SJSA1 (cell line): ENCODE results near the gene RFX1. TPM values are rescaled to one million over a fixed set of nuclear protein-coding genes. Genes with fewer than 3 reads are reported as not detected.
"Not testable (repeated sequence)": the region's sequence is repeated elsewhere in the genome, so short reads cannot be mapped to it uniquely, and the experiment has no call there.

ENCODE experiments used
- DNase-seq, 2 experiments: peaks; one replicate each; pipeline ENCODE4 v3.0.0-alpha.2; 2015 to 2020; ENCODE audit warnings: low spot score in 2 of 2, low read depth in 1 of 2
- H3K27ac ChIP-seq: fragments of 250-450 bp; sonication (Bioruptor Pico); 2 replicates; pipeline ENCODE4 v1.5.1; 2020; ENCODE audit warnings: mild to moderate bottlenecking, moderate library complexity
- H3K27me3 ChIP-seq: fragments of 250-450 bp; sonication (Bioruptor Pico); replicated peaks from 2 replicates; pipeline ENCODE4 v1.5.1; 2020; ENCODE audit warnings: mild to moderate bottlenecking, moderate library complexity
- H3K36me3 ChIP-seq: fragments of 250-450 bp; sonication (Bioruptor Pico); 2 replicates; pipeline ENCODE4 v1.5.1; 2020; ENCODE audit warnings: mild to moderate bottlenecking
- H3K4me1 ChIP-seq: fragments of 250-450 bp; sonication (Bioruptor Pico); replicated peaks from 2 replicates; pipeline ENCODE4 v1.6.1; 2021; ENCODE audit warnings: mild to moderate bottlenecking
- H3K4me3 ChIP-seq: fragments of 250-450 bp; sonication (Bioruptor Pico); 2 replicates; pipeline ENCODE4 v1.5.1; 2020; ENCODE audit warnings: mild to moderate bottlenecking
- H3K9me3 ChIP-seq: fragments of 250-450 bp; sonication (Bioruptor Pico); replicated peaks from 2 replicates; pipeline ENCODE4 v1.5.1; 2020; ENCODE audit warnings: mild to moderate bottlenecking
- total RNA-seq: library from RNA; depleted of rRNA; stranded (reverse); fragments of >200 nt; shearing (Covaris generic); gene quantifications from 2 replicates; pipeline ENCODE4 v1.2.3, GENCODE V29; 2014

RFX1 gene
- total RNA-seq, 1 experiment from 2014 or later = 2.6 TPM

- Histone ChIP-seq H3K27me3 (no peaks in the 10 kb centered on the region), H3K27ac (no peak overlapping the region), H3K4me3 (no peak overlapping the region), H3K4me1 (peaks cover 5% of the 10 kb centered on the region), H3K9me3 (no peaks in the 10 kb centered on the region), H3K36me3 (no peaks in the 10 kb centered on the region)
- no peak for DNase-seq
Observed at GRCh38 chr19:14039181-14039580, 33.1 kb upstream of the RFX1 start.

- no peak for DNase-seq
- Histone ChIP-seq H3K4me1 (peaks cover 8% of the 10 kb centered on the region), H3K4me3 (no peak overlapping the region), H3K27me3 (no peaks in the 10 kb centered on the region), H3K36me3 (no peaks in the 10 kb centered on the region), H3K9me3 (no peaks in the 10 kb centered on the region), H3K27ac (no peak overlapping the region)
Observed at GRCh38 chr19:14035706-14036105, 29.6 kb upstream of the RFX1 start.

- not testable (repeated sequence) for H3K4me1 ChIP-seq, H3K9me3 ChIP-seq, DNase-seq, H3K4me3 ChIP-seq, H3K36me3 ChIP-seq, H3K27me3 ChIP-seq, H3K27ac ChIP-seq
Observed at GRCh38 chr19:14035159-14035558, 29.0 kb upstream of the RFX1 start.

- Histone ChIP-seq H3K36me3 (no peaks in the 10 kb centered on the region), H3K9me3 (no peaks in the 10 kb centered on the region), H3K4me3 (no peak overlapping the region), H3K27ac (no peak overlapping the region), H3K27me3 (no peaks in the 10 kb centered on the region), H3K4me1 (peaks cover 8% of the 10 kb centered on the region)
- no peak for DNase-seq
Observed at GRCh38 chr19:14033946-14034345, 27.8 kb upstream of the RFX1 start.

- Histone ChIP-seq H3K27me3 (no peaks in the 10 kb centered on the region), H3K36me3 (no peaks in the 10 kb centered on the region), H3K27ac (no peak within 1 kb of the TSS), H3K9me3 (no peaks in the 10 kb centered on the region), H3K4me3 (peak within 1 kb of the TSS; percentile 42), H3K4me1 (peaks cover 8% of the 10 kb centered on the region)
- DNase-seq = peak; percentile 53 to 56
Observed at GRCh38 chr19:14031719-14032480, 25.8 kb upstream of the RFX1 start, which contains the start of gene IL27RA. Gene IL27RA, plus strand, starts transcription at chr19:14031762. Its CDS starts 111 bp downstream, at chr19:14031873.

GRCh38 chr19:14030997-14031718, 25.0 kb upstream of the RFX1 start:
- no peak for DNase-seq
- Histone ChIP-seq H3K27ac (no peak overlapping the region), H3K27me3 (no peaks in the 10 kb centered on the region), H3K36me3 (no peaks in the 10 kb centered on the region), H3K4me1 (peaks cover 8% of the 10 kb centered on the region), H3K9me3 (no peaks in the 10 kb centered on the region), H3K4me3 (peak overlapping the region; percentile 42)

- Histone ChIP-seq H3K4me3 (no peak overlapping the region), H3K36me3 (no peaks in the 10 kb centered on the region), H3K27ac (no peak overlapping the region), H3K9me3 (no peaks in the 10 kb centered on the region), H3K4me1 (peaks cover 8% of the 10 kb centered on the region), H3K27me3 (no peaks in the 10 kb centered on the region)
- no peak for DNase-seq
Observed at GRCh38 chr19:14028901-14029300, 22.8 kb upstream of the RFX1 start.

GRCh38 chr19:14027856-14028450, 21.8 kb upstream of the RFX1 start, which contains the start of gene RLN3:
Gene RLN3, plus strand, starts transcription at chr19:14028148. Its CDS starts 57 bp downstream, at chr19:14028205.
- DNase-seq = no peak
- Histone ChIP-seq H3K4me1 (peaks cover 8% of the 10 kb centered on the region), H3K4me3 (no peak within 1 kb of the TSS), H3K27me3 (no peaks in the 10 kb centered on the region), H3K9me3 (no peaks in the 10 kb centered on the region), H3K27ac (no peak within 1 kb of the TSS), H3K36me3 (no peaks in the 10 kb centered on the region)

- H3K27ac ChIP-seq, H3K4me1 ChIP-seq: not testable (repeated sequence)
Observed at GRCh38 chr19:14026652-14027192, 20.6 kb upstream of the RFX1 start.

GRCh38 chr19:14023404-14024235, 17.5 kb upstream of the RFX1 start:
- no peaks in the 10 kb centered on the region for H3K36me3 ChIP-seq
- no peaks in the 10 kb centered on the region for H3K4me1 ChIP-seq
- H3K27me3 ChIP-seq = no peaks in the 10 kb centered on the region
- H3K27ac ChIP-seq = no peak overlapping the region
- DNase-seq = no peak
- no peaks in the 10 kb centered on the region for H3K9me3 ChIP-seq
- no peak overlapping the region for H3K4me3 ChIP-seq

More at GRCh38 chr19:14026652-14027192, 20.6 kb upstream of the RFX1 start:
- not testable (repeated sequence) for DNase-seq, H3K4me3 ChIP-seq, H3K36me3 ChIP-seq, H3K9me3 ChIP-seq, H3K27me3 ChIP-seq

GRCh38 chr19:14022469-14022868, 16.3 kb upstream of the RFX1 start:
- Histone ChIP-seq H3K4me3 (no peak overlapping the region), H3K27ac (no peak overlapping the region), H3K27me3 (no peaks in the 10 kb centered on the region), H3K36me3 (no peaks in the 10 kb centered on the region), H3K9me3 (no peaks in the 10 kb centered on the region), H3K4me1 (no peaks in the 10 kb centered on the region)
- DNase-seq = no peak

GRCh38 chr19:14021474-14021873, 15.4 kb upstream of the RFX1 start:
- H3K27me3 ChIP-seq = no peaks in the 10 kb centered on the region
- DNase-seq = no peak
- no peaks in the 10 kb centered on the region for H3K4me1 ChIP-seq
- H3K27ac ChIP-seq = no peak overlapping the region
- H3K4me3 ChIP-seq = no peak overlapping the region
- H3K36me3 ChIP-seq = no peaks in the 10 kb centered on the region
- no peaks in the 10 kb centered on the region for H3K9me3 ChIP-seq

- H3K4me3 ChIP-seq, H3K36me3 ChIP-seq, DNase-seq, H3K27ac ChIP-seq, H3K9me3 ChIP-seq, H3K27me3 ChIP-seq, H3K4me1 ChIP-seq: not testable (repeated sequence)
Observed at GRCh38 chr19:14019739-14020138, 13.6 kb upstream of the RFX1 start.
